Loucy (cell line): ENCODE measurements around the gene RNF141.

Source experiments
- H2AFZ ChIP-seq: fragments of 200-600 bp; sonication (generic); 2 replicates; pipeline ENCODE4 v1.6.0; 2016; ENCODE audit warnings: antibody characterized with exemption, mild to moderate bottlenecking, low read length, moderate library complexity
- H3F3A ChIP-seq: fragments of 200-600 bp; 2 replicates; pipeline ENCODE4 v1.6.0; 2016; ENCODE audit warnings: antibody characterized with exemption, low read depth, mild to moderate bottlenecking
- H3K27me3 ChIP-seq: fragments of 200-600 bp; sonication (generic); 2 replicates; pipeline ENCODE4 v1.6.1; 2014; ENCODE audit warnings: low read length, mild to moderate bottlenecking; ENCODE audit not compliant: insufficient read depth, poor library complexity, severe bottlenecking
- H3K36me3 ChIP-seq: fragments of 200-600 bp; sonication (generic); 2 replicates; pipeline ENCODE4 v1.6.1; 2016; ENCODE audit warnings: low read length; ENCODE audit not compliant: insufficient read depth
- H3K4me1 ChIP-seq: fragments of 200-600 bp; sonication (generic); 2 replicates; pipeline ENCODE4 v1.5.1; 2014; ENCODE audit warnings: low read length, mild to moderate bottlenecking; ENCODE audit not compliant: insufficient read depth, poor library complexity, severe bottlenecking
- H3K4me2 ChIP-seq: fragments of 200-600 bp; sonication (generic); 2 replicates; pipeline ENCODE4 v1.6.0; 2014; ENCODE audit warnings: antibody characterized with exemption, low read length, low read depth, mild to moderate bottlenecking; ENCODE audit not compliant: poor library complexity, severe bottlenecking
- H3K4me3 ChIP-seq: fragments of 200-600 bp; sonication (generic); 2 replicates; pipeline ENCODE4 v1.5.1; 2014; ENCODE audit warnings: low read length, mild to moderate bottlenecking, mixed read lengths; ENCODE audit not compliant: poor library complexity, severe bottlenecking
- H3K79me2 ChIP-seq: fragments of 200-600 bp; sonication (generic); 2 replicates; pipeline ENCODE4 v1.6.1; 2014; ENCODE audit warnings: low read length; ENCODE audit not compliant: insufficient read depth
- H3K9ac ChIP-seq: fragments of 200-600 bp; sonication (generic); 2 replicates; pipeline ENCODE4 v1.6.0; 2014; ENCODE audit warnings: mild to moderate bottlenecking, low read depth, low read length, moderate library complexity; ENCODE audit not compliant: poor library complexity, severe bottlenecking
- H3K9me2 ChIP-seq: fragments of 200-600 bp; sonication (generic); replicated peaks from 2 replicates; pipeline ENCODE4 v1.6.1; 2016; ENCODE audit warnings: low read depth, low read length, mixed read lengths
- H3K9me3 ChIP-seq: fragments of 200-600 bp; sonication (generic); 2 replicates; pipeline ENCODE4 v1.6.1; 2014; ENCODE audit warnings: mild to moderate bottlenecking, antibody characterized with exemption, low read length, low read depth; ENCODE audit not compliant: insufficient read depth
- H4K20me1 ChIP-seq: fragments of 200-600 bp; sonication (generic); 2 replicates; pipeline ENCODE4 v1.6.0; 2014; ENCODE audit warnings: antibody characterized with exemption, low read length, mild to moderate bottlenecking; ENCODE audit not compliant: insufficient read depth, poor library complexity, severe bottlenecking
- EZH2phosphoT487 ChIP-seq: fragments of 200-600 bp; IDR thresholded peaks from 2 replicates; pipeline ENCODE4 v1.6.1; 2018; ENCODE audit warnings: antibody characterized with exemption, mild to moderate bottlenecking, moderate library complexity, borderline replicate concordance
- TF ChIP-seq, protein P1 (sequence below): fragments of 200-600 bp; sonication (generic); conservative IDR thresholded peaks from 2 replicates; pipeline ENCODE4 v1.5.1; 2014; ENCODE audit warnings: mild to moderate bottlenecking, antibody characterized with exemption, low read length

The RNF141 gene, protein sequence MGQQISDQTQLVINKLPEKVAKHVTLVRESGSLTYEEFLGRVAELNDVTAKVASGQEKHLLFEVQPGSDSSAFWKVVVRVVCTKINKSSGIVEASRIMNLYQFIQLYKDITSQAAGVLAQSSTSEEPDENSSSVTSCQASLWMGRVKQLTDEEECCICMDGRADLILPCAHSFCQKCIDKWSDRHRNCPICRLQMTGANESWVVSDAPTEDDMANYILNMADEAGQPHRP

DNA sequence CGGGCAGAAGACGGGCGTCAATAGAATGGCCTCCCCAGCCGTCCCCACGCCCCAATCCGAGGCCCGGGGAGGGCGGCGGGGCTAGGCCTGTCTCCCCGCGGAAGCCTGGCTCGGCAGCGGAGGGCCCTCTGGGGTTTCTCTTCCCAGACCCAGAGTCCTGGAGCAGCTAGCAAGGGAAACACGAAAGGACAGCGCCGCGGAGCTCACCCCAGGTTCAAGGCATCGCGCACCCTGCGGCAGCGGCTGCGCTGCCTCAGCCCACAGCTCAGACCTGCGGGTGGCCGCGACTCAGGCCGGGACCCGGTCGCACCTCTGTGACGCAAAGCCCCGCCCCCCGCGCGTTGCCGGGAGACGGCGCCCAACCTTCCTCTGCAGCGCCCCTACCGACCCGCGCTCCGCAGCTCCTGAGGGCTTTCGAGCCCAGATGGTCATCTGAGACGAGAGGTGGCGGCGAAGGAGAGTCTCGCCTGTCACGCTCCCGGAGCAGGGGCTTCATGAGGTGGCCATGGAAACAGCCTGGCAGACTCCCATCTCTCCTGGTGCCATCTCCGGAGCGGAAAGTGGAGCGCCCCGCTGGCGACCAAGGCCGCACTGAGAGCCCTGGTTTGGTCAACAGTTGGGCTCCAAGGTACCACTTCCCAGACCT is at the start of gene RNF141:
TSS of gene RNF141 (minus strand) at position 273 of the 646 bp plus-strand sequence. CDS start 7,029 bp downstream, outside the sequence.
- H4K20me1 ChIP-seq, result peaks cover 6% of the 10 kb centered on the region
- no peaks in the 10 kb centered on the region for H3F3A ChIP-seq
- peak within 1 kb of the TSS; percentile 78 for H3K9ac ChIP-seq
- no peaks in the 10 kb centered on the region for H3K9me2 ChIP-seq
- H3K27me3 ChIP-seq, result no peaks in the 10 kb centered on the region
- no peaks in the 10 kb centered on the region for H3K36me3 ChIP-seq
- H2AFZ ChIP-seq, result peak within 1 kb of the TSS; percentile 95
- peak within 1 kb of the TSS; percentile 88 for H3K4me3 ChIP-seq
- H3K4me1 ChIP-seq, result peaks cover 19% of the 10 kb centered on the region
- H3K4me2 ChIP-seq, result peak within 1 kb of the TSS; percentile 96
- H3K79me2 ChIP-seq, result peaks cover 19% of the 10 kb centered on the region; the same call in 1 of the 2 replicates
- TF ChIP-seq, protein P1, sequence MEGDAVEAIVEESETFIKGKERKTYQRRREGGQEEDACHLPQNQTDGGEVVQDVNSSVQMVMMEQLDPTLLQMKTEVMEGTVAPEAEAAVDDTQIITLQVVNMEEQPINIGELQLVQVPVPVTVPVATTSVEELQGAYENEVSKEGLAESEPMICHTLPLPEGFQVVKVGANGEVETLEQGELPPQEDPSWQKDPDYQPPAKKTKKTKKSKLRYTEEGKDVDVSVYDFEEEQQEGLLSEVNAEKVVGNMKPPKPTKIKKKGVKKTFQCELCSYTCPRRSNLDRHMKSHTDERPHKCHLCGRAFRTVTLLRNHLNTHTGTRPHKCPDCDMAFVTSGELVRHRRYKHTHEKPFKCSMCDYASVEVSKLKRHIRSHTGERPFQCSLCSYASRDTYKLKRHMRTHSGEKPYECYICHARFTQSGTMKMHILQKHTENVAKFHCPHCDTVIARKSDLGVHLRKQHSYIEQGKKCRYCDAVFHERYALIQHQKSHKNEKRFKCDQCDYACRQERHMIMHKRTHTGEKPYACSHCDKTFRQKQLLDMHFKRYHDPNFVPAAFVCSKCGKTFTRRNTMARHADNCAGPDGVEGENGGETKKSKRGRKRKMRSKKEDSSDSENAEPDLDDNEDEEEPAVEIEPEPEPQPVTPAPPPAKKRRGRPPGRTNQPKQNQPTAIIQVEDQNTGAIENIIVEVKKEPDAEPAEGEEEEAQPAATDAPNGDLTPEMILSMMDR, result peak; percentile 67
- TF ChIP-seq EZH2phosphoT487, result no peak
- H3K9me3 ChIP-seq, result peaks cover 6% of the 10 kb centered on the region; the same call in 1 of the 2 replicates

DNA sequence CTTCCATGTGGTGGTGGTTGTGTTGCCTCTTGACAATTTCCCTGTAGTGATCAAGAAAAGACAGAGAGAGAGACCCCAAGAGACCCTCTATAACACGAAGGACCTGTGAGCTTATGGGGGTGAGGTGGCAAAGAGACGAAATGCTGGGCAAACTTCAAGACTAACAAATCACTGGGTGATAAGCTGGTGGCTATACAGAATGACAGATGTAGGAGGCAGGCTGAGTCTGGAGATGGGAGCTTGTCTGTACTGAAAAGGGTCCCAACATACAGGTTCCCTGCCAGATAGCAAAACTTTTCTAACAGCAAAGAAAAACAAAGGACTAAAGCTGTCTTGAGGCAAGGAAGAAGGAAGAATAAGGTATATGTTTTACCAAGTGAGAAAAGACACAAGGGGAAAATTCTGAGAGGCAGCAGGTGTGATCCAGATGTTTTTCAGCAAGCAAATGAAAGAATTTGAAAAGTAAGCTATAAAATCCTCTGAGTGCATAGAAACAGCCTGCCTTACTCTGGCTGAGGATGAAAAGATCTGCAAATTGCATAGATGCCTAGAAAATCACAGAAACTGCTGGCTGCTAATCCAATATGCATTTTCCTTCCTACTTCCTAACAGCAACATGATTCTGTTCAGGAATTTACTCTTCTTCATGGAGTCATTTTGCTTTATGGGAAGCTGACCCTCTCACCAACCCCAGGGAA is 49.4 kb upstream of the RNF141 start:
- Histone ChIP-seq H2AFZ (no peak overlapping the region), H3K27me3 (no peaks in the 10 kb centered on the region), H3K9me2 (no peaks in the 10 kb centered on the region), H3K9me3 (no peaks in the 10 kb centered on the region), H3K4me1 (peaks cover 16% of the 10 kb centered on the region), H3K79me2 (no peaks in the 10 kb centered on the region), H3K4me2 (no peak overlapping the region), H3K4me3 (no peak overlapping the region), H3F3A (no peaks in the 10 kb centered on the region), H3K36me3 (no peaks in the 10 kb centered on the region), H3K9ac (no peak overlapping the region), H4K20me1 (no peaks in the 10 kb centered on the region)
- TF ChIP-seq, protein P1, result no peak
- no peak for TF ChIP-seq EZH2phosphoT487

DNA sequence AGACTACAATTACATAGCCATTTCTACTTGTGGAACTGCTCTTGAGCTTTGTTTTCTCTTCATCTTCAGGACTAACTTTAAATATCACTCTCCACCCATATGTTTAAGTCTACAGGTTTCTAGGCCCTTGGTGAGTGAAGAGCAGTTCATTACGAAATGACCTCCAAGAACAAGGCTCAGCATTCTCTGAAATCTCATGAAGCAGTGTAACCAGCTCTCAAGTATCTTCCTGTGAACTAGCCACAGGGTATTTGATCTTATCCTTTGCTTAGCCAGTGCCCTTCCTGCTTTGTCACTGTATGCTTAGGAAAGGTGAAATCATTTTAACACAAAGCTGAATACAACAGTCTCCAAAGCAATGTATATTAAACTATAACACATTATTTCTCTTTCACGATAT is 47.9 kb upstream of the RNF141 start:
- TF ChIP-seq EZH2phosphoT487, result no peak
- no peak overlapping the region for H3K9ac ChIP-seq
- no peaks in the 10 kb centered on the region for H3K36me3 ChIP-seq
- no peaks in the 10 kb centered on the region for H3F3A ChIP-seq
- no peak overlapping the region for H2AFZ ChIP-seq
- no peaks in the 10 kb centered on the region for H3K9me3 ChIP-seq
- H3K79me2 ChIP-seq, result no peaks in the 10 kb centered on the region
- no peak overlapping the region for H3K4me3 ChIP-seq
- H4K20me1 ChIP-seq, result no peaks in the 10 kb centered on the region
- H3K27me3 ChIP-seq, result no peaks in the 10 kb centered on the region
- H3K4me1 ChIP-seq, result peaks cover 19% of the 10 kb centered on the region
- H3K4me2 ChIP-seq, result no peak overlapping the region
- H3K9me2 ChIP-seq, result no peaks in the 10 kb centered on the region
